Stimulated activated effector memory CD8-positive, alpha-beta T cell treated with anti-CD3 and anti-CD28 coated beads, Interleukin-12 subunit alpha, Interleukin-12 subunit beta, amount 100 ng/mL, for 72 hours (primary cell): ENCODE measurements around the gene RASAL1.
"Not testable (repeated sequence)": the region's sequence is repeated elsewhere in the genome, so short reads cannot be mapped to it uniquely, and the experiment has no call there.

Experiments
- ATAC-seq: fragments of 150-1000 bp; cut with Tn5 transposase; 2 replicates; pipeline ENCODE4 v1.10.0; 2021
- DNase-seq, 2 donors: peaks; one replicate each; pipeline ENCODE4 v3.0.0; 2021 to 2022; ENCODE audit warnings: low spot score in 2 of 2
- H3K27ac Mint-ChIP-seq: one replicate; pipeline ENCODE4 v1.8.0; 2022; ENCODE audit warnings: mild to moderate bottlenecking, mixed read lengths
- H3K36me3 Mint-ChIP-seq: one replicate; pipeline ENCODE4 v1.8.0; 2022; ENCODE audit warnings: mild to moderate bottlenecking, mixed read lengths
- H3K4me1 Mint-ChIP-seq: one replicate; pipeline ENCODE4 v1.8.0; 2022; ENCODE audit warnings: mixed read lengths
- H3K4me3 Mint-ChIP-seq: one replicate; pipeline ENCODE4 v1.8.0; 2022; ENCODE audit warnings: mild to moderate bottlenecking, mixed read lengths
- H3K9me3 Mint-ChIP-seq: one replicate; pipeline ENCODE4 v1.8.0; 2022; ENCODE audit warnings: mixed read lengths

The RASAL1 gene

DNA sequence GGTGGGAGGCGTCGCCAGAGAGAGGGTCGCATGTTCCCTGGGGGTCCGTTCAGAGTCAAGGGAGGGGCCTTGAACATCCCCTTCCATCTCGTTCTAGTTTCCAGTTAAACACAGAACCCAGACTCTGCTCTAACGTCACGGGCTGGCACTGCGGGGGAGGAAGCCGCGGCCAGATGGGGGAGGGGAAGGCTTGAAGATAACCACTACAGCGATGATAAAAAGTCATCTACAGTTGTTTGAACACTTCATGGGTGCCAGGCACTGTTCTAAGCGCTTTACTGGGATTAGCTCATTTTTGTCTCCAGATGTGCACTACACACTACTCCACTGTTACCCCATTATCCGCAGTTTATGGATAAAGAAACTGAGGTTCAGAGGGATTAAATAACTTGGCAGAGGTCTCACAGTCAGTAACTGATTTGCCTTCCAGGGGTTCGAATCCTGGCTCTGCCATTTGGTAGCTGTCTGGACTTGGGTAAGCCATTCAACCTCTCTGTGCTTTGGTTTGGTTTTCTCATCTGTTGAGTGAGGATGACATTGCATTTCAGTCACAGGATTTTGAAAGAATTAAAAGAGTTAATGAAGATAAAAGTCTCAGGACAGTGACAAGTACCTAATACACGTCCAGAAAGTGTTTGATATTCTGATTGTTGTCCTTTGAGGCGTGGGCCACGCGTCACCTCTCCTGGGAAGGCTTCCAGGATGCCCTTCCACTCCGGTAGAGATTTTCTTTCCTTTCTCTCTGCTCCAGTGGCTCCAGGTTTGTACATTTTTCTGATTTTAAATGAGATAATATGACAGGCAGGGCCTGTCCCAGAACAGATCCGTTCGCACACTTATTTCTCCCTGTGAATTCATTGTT, 798 bp upstream of the RASAL1 start:
- peak; percentile 35 to 65 for DNase-seq
- H3K27ac Mint-ChIP-seq: peak overlapping the region; percentile 87
- no peaks in the 10 kb centered on the region for H3K9me3 Mint-ChIP-seq
- H3K36me3 Mint-ChIP-seq: no peaks in the 10 kb centered on the region
- peak; percentile 79 for ATAC-seq
- H3K4me3 Mint-ChIP-seq: peak overlapping the region; percentile 82
- peaks cover 23% of the 10 kb centered on the region for H3K4me1 Mint-ChIP-seq

DNA sequence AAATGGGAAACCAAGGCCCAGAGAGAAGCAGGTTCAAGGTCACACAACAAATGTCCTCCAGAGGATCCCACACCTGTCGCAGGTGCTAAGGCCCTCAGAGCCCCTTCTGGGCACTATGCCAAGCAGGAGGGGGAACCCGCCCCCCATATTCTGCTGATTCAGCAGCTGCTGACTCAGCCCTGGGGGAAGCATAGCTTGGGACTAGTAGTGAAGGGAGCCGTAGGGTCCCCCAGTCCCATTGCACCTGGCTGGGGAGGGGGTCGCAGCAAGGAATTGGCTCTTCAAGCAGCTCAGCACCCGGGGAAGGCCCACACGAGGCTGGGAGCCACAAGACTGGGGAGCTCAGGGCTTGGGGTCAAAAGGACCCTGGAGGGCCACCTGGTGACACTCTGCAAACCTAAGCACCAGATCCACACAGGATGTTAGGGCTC, 1.0 kb downstream of the RASAL1 start:
- no peak overlapping the region for H3K27ac Mint-ChIP-seq
- ATAC-seq: no peak
- no peak for DNase-seq
- H3K4me3 Mint-ChIP-seq: peak overlapping the region; percentile 82
- H3K9me3 Mint-ChIP-seq: no peaks in the 10 kb centered on the region
- H3K4me1 Mint-ChIP-seq: peaks cover 24% of the 10 kb centered on the region
- no peaks in the 10 kb centered on the region for H3K36me3 Mint-ChIP-seq

DNA sequence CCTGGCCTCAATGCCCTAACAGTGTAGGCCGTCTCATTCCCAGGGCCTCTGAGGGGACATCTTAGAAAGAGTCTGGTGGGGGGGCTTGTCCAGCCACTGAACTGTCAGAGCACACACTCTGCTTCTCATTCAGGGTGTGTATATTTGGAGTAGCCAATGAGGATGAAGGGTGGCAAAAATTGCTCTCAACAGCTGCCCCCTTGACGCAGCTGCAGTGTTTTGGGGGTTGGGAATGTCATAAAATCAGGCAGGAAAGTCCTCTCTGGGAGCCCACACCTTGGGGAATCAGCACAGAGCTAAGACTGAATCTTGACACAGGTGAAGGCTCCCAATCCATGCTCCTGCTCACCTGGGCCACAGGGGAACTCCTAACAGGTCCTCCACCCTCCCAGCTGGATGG, 1.5 kb downstream of the RASAL1 start:
- H3K9me3 Mint-ChIP-seq: no peaks in the 10 kb centered on the region
- ATAC-seq: no peak
- no peak for DNase-seq
- H3K4me3 Mint-ChIP-seq: no peak overlapping the region
- H3K36me3 Mint-ChIP-seq: no peaks in the 10 kb centered on the region
- H3K27ac Mint-ChIP-seq: no peak overlapping the region
- H3K4me1 Mint-ChIP-seq: peaks cover 24% of the 10 kb centered on the region

DNA sequence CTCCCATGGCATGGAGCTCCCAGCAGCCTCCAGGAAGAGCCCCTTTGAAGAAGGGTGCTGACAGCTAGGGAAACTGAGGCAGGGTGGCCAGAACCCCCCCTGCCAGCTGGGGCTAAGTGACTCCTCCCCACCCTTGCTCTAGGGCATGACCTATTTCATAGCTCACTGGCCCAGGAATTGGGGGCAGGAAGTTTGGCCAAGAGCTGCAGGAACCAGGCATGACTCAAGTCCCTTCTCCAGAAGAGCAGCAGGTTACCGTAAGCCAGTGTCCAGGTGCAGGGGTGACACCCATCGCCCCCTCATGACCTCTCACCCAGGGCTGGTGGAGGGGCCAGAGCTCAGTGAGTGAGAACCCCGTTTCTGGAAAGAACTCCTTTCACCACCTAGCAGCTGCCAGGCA, 1.9 kb downstream of the RASAL1 start:
- DNase-seq: no peak
- peaks cover 24% of the 10 kb centered on the region for H3K4me1 Mint-ChIP-seq
- H3K9me3 Mint-ChIP-seq: no peaks in the 10 kb centered on the region
- no peaks in the 10 kb centered on the region for H3K36me3 Mint-ChIP-seq
- no peak for ATAC-seq
- no peak overlapping the region for H3K4me3 Mint-ChIP-seq
- H3K27ac Mint-ChIP-seq: no peak overlapping the region

DNA sequence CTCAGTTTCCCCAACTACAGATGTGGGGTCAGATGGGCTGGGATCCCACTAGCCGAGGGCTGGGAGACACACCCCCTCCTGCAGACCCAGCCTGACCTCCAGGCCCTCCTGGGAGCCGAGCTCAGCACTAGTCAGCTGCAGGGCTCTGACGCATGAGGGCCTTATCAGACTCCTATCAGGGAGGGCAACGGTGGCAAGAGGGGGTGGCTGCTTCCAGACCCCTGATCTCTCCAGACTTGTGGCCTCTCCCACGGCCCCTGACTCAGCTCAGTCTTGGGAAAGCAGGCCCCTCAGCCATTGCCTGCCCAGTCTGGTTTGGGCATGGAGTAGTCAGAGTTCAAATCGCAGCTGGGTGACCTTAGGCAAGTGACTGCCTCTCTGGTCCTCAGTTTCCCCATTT, 2.5 kb downstream of the RASAL1 start:
- ATAC-seq: no peak
- Mint-ChIP-seq H3K27ac (no peak overlapping the region), H3K4me1 (peaks cover 30% of the 10 kb centered on the region), H3K4me3 (no peak overlapping the region), H3K36me3 (no peaks in the 10 kb centered on the region), H3K9me3 (no peaks in the 10 kb centered on the region)
- DNase-seq: no peak

DNA sequence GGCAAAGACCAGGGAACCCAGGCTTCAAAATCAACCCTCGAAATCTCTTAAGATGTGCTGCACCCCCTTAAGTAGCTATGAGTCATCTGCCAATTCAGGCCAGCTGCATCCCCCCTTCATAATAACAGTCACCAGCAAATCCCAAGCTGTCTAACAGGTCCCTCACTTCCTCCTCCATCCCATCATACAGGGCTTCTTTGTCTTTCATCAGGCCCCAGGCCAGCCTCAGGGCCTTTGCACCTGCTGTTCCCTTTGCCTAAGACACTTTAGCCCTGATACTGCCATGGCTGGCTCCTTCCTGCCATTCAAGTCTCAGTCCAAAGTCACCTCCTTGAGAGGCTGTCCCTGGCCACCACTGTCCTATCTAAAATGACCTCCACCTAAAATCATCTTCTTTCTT, 4.0 kb downstream of the RASAL1 start:
- H3K27ac Mint-ChIP-seq: no peak overlapping the region
- H3K4me1 Mint-ChIP-seq: peaks cover 27% of the 10 kb centered on the region
- ATAC-seq (no peak), DNase-seq (no peak)
- no peaks in the 10 kb centered on the region for H3K36me3 Mint-ChIP-seq
- no peak overlapping the region for H3K4me3 Mint-ChIP-seq
- no peaks in the 10 kb centered on the region for H3K9me3 Mint-ChIP-seq

DNA sequence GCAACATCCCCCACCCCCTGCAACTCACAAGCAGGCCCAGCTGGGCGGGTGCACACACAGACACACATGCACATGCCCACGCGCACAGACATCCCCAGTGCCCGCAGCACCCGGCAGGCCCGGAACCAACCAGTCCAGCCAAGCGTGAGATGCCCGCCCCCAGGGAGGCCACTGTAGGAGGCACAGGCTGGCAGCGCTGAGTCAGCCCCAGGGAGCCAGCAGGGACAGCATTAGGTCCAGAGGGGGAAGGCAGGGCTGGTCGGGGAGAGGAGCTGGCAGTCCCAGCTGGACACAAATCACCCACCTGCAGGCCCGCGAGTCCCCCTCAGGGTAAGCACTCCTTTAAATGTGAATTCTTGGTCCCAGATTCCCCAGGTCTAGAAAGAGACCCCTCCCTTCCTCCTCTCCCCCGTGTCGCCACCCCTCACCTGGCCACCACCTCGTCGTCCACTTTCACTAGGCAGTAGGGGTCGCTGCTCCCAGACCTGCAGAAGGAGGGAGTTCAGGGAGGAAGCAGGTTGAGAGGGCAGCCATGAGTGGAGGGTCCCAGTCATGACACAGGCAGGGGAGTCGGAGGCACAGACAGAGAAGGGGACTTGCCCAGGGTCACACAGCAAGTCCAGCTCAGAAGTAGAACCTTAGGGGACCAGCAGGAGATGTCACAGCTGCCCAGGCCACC, 5.0 kb downstream of the RASAL1 start:
- H3K9me3 Mint-ChIP-seq: no peaks in the 10 kb centered on the region
- no peaks in the 10 kb centered on the region for H3K36me3 Mint-ChIP-seq
- H3K27ac Mint-ChIP-seq: no peak overlapping the region
- ATAC-seq (peak; percentile 22), DNase-seq (no peak)
- no peak overlapping the region for H3K4me3 Mint-ChIP-seq
- peaks cover 17% of the 10 kb centered on the region for H3K4me1 Mint-ChIP-seq

DNA sequence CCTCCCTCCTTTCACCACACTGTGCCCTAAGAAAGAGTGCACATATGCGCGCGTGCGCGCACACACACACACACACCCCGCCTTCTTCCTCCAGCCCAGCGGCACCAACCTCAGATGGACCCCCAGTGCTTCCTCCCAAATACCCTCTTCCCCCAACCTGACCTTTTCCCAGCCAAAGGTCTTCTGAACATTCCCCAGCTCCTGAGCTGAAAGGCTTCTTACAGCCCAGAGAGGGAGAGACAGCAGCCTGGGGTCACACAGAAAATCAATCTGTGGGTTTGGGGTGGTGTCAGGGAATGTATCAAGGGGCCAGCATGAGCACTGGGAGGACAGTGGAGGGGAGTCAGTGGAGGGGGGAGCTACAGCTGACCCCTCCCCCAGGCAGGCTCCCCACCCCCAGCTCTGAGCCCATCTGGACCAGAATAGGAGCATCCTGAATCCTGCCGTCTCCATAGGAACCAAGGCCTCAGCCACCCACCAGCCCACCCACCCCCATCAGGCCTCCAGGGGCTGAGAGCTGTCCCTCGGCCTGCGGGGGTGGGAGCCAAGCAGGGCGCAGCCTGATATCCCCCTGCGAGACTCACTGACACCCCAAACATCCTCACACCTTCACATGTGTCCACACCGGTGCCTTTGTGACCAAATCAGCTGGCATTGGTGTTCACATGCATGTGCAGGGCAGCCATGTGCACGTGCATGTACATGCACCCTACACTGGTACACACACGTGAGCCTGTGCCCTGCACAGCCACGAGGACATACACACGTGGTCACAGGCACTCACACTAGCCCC, 5.7 kb downstream of the RASAL1 start:
- Mint-ChIP-seq H3K27ac (no peak overlapping the region), H3K36me3 (no peaks in the 10 kb centered on the region), H3K4me1 (peaks cover 12% of the 10 kb centered on the region), H3K4me3 (no peak overlapping the region), H3K9me3 (no peaks in the 10 kb centered on the region)
- DNase-seq: no peak
- ATAC-seq: no peak

DNA sequence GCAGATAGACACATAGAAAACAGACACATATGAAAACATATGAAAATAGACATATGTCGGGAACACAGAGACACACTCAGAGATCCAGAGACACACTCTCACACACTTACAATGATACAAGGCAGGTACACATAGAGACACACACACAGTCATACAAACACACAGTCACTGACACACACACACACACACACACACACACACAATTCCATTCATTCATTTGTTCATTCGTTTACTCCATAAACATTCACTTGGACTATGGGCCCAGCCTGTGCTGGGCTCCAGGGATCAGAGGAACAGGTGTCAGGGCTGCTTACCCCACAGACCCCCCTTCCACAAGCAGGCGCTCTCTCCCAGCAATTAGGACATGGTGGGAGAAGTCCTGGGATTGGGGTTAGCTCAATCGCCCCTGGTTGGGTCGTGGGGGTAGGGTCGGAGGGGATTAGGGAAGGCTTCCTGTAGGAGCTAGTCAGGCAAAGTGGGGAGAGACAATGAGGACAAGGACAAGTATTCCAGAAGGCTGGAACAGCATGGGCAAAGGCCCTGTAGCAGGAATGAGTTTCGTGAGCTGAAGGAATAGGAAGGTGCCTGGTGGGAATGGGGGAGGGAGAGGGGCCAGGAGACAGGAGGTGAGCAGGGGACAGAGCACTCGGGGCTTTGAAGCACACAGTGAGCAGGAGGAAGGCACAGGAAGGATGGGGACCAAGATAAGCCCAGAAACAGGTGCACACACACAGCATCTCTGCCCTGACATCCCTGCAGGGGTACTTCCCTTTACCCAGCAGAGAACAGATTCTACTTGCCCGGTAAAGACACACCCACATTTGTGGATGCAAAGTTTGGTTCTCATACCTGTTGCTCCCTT, 6.5 kb downstream of the RASAL1 start:
- no peak overlapping the region for H3K27ac Mint-ChIP-seq

DNA sequence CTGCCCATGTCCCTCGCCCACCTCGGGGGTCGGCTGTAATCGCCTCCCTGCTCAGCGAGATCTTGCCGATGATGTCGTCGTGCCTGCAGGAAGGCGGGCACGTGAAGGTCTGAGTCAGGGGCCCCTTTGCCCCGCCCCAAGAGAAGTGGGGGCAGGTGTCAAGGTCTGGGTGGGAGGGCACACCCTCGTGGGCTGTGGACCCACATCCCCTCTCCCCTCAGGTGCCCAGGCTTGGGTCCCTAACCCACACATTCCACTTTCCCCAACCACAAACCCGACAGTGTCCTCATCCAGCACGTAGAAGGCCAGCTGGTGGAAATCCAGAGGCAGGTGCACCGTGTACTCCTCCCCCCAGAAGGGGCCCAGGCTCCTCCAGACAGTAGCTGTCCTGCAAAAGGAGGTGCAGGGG, 7.8 kb downstream of the RASAL1 start:
- H3K36me3 Mint-ChIP-seq: no peaks in the 10 kb centered on the region
- H3K4me3 Mint-ChIP-seq: no peak overlapping the region
- H3K27ac Mint-ChIP-seq: no peak overlapping the region
- no peaks in the 10 kb centered on the region for H3K9me3 Mint-ChIP-seq
- no peak for ATAC-seq
- no peak for DNase-seq
- peaks cover 12% of the 10 kb centered on the region for H3K4me1 Mint-ChIP-seq

More for the DNA sequence above, 6.5 kb downstream of the RASAL1 start:
- no peak overlapping the region for H3K4me3 Mint-ChIP-seq
- no peaks in the 10 kb centered on the region for H3K36me3 Mint-ChIP-seq
- DNase-seq (no peak), ATAC-seq (peak; percentile 42)
- H3K4me1 Mint-ChIP-seq: peaks cover 12% of the 10 kb centered on the region
- no peaks in the 10 kb centered on the region for H3K9me3 Mint-ChIP-seq

DNA sequence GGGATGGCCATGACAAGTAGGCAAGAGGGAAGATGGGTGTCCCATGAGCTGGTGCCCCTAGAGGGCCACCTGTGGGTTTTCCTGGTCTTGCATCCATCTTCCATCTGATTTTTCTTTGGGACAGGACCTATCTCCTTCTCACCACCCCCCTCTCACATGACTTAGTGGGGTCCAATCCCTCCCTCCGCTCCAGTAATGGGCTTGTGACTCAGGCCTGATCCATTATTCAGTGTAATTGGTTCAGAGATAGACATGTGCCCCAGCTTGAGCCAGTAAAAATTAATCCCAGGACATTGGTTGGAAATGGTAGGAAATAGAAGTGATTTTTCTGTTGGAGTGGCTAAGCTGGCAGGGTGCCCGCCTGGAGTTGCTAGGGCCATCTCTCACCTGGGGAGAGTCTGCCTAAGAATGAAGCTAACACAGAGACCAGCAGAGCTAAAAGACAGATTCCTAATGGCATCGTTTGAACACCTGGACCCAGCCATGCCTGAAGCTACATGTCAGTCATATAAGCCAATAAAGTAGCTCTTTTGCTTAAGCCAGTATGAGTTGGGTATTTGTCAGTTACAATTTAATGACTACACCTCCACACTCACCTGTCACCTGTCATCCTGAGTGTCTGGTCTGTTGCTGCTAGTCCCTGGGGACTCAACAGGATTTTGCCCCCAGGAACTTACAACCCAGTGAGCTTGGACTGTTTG, 14.7 kb downstream of the RASAL1 start:
- Mint-ChIP-seq H3K4me3 (no peak overlapping the region), H3K4me1 (no peaks in the 10 kb centered on the region), H3K27ac (no peak overlapping the region), H3K36me3 (no peaks in the 10 kb centered on the region), H3K9me3 (no peaks in the 10 kb centered on the region)
- DNase-seq (no peak), ATAC-seq (peak; percentile 11)

DNA sequence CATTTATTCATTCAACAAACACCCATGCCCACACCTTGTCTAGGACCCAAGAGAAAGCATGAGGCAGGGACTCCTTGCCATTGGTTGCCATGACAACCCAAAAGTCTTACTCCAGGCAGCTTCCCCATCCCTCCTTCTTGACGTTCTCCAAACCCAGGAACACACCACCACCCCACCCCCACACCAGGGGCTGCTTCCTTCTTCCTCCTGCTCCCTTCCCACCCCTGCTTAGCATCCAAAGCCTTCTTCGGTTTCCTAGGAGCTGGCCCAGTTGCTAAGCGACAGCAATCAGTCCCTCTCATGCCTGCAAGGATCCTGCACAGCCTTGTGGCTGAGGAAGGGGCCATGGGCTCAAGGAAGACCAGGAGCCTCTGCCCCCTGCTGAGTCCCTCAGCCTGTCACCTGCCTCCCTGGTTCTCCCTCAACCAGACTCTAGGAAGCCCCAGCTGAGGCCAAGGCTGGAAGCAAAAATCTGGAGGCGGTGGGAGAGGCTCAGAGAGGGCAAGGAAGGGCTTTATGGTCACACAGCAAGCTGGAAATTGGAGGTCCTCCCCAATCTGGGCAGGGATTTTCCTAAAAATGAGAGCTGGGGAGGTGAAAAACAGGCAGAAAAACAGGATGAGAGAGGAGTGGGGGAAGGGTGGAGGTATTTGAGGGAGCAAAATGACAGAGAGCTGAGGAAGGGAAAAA, 15.4 kb downstream of the RASAL1 start:
- H3K4me1 Mint-ChIP-seq: no peaks in the 10 kb centered on the region
- H3K4me3 Mint-ChIP-seq: no peak overlapping the region
- H3K9me3 Mint-ChIP-seq: no peaks in the 10 kb centered on the region
- no peak overlapping the region for H3K27ac Mint-ChIP-seq
- H3K36me3 Mint-ChIP-seq: no peaks in the 10 kb centered on the region
- no peak for DNase-seq
- ATAC-seq: no peak

DNA sequence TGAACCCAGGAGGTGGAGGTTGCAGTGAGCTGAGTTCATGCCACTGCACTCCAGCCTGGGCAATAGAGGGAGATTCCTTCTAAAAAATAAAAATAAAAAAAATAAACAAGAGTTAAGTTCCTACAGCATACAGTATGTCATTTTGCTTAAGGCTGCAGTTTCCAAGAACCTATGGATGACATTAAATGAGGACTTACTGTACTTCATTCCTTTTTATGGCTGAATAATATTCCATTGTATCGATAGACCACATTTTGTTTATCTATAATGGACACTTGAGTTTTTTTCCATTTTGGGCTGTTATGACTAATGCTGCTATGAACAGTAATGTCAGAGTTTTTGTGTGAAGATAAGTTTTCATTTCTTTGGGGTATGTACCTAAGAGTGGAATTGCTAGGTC, 17.4 kb downstream of the RASAL1 start:
- DNase-seq (no peak), ATAC-seq (no peak)
- H3K4me1 Mint-ChIP-seq: no peaks in the 10 kb centered on the region
- no peaks in the 10 kb centered on the region for H3K9me3 Mint-ChIP-seq
- H3K27ac Mint-ChIP-seq: no peak overlapping the region
- no peak overlapping the region for H3K4me3 Mint-ChIP-seq
- no peaks in the 10 kb centered on the region for H3K36me3 Mint-ChIP-seq

DNA sequence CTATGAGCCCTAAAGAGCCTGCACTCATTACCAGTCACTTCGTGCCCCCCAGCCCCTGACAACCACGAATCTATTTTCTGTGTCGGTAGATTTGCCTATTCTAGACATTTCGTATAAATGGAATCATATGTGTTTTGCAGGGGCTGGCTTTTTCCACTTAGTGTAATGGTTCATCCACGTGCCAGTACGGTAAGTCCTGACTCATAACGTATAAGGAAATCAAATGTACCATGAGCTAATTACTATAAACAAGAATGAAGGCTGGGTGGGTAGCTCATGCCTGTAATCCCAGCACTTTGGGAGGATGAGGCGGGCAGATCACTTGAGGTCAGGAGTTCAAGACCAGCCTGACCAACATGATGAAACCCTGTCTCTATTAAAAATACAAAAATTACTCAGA, 17.9 kb downstream of the RASAL1 start:
- H3K9me3 Mint-ChIP-seq, DNase-seq, H3K4me1 Mint-ChIP-seq, H3K27ac Mint-ChIP-seq, H3K36me3 Mint-ChIP-seq, H3K4me3 Mint-ChIP-seq: not testable (repeated sequence)
- ATAC-seq: peak; percentile 29
